Stimulated activated CD8-positive, alpha-beta memory T cell treated with anti-CD3 and anti-CD28 coated beads, Interleukin-4, amount 100 ng/mL, for 1 hour (primary cell): Measurements from ENCODE around the gene PATJ.
"Not testable (repeated sequence)": the region's sequence is repeated elsewhere in the genome, so short reads cannot be mapped to it uniquely, and the experiment has no call there.

Experiments used
- DNase-seq, 2 donors: peaks; one replicate each; pipeline ENCODE4 v3.0.0-alpha.2; 2020; ENCODE audit warnings: low read depth in 2 of 2, low spot score in 1 of 2

PATJ gene

GRCh38 chr1:61887076-61887867 lies 145.0 kb downstream of the PATJ start:
- DNase-seq, result no peak

DNA sequence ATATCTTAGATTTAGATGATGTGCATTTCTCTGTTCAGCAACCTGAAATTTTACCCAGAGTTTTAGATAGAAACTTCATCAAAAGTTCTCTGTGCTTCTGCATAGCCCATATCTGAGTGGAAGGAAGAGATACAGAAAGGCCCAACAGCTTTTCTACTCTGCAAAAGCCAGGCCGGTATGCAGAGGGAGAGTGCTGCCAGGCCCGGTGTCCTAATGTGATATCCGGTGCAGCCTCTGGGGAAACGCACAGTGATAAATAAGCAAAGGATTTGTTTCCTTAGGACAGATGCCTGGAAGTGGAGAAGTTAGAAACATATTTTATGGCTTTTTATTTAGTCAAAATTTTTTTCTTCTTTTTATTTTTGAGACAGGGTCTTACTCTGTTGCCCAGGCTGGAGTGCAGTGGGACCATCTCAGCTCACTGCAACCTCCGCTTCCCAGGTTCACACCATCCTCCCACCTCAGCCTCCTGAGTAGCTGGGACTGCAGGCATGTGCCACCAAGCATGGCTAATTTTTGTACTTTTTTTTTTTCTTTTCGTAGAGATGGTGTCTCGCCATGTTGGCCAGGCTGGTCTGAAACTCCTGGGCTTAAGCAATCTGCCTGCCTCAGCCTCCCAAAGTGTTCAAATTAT lies 145.8 kb downstream of the PATJ start:
- no peak for DNase-seq

DNA sequence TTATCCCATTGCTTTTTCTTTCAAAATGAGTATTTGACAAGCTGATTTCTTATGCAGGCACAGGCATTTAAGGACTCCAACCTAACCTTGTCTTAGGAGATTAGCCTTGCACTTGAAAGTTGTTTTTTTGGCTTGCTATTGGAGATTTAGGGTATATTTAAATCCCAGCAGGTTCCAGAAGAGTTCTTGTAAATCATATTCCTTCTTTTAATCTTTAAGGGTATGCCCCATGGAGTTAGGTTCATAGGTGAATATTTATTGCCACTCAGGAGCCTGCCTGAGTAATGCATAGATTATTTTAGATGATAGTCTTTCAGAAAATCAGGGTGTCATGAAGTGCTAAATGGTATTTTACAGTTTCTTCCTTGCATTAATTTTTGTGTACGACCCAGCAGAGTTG lies 146.5 kb downstream of the PATJ start:
- no peak for DNase-seq

DNA sequence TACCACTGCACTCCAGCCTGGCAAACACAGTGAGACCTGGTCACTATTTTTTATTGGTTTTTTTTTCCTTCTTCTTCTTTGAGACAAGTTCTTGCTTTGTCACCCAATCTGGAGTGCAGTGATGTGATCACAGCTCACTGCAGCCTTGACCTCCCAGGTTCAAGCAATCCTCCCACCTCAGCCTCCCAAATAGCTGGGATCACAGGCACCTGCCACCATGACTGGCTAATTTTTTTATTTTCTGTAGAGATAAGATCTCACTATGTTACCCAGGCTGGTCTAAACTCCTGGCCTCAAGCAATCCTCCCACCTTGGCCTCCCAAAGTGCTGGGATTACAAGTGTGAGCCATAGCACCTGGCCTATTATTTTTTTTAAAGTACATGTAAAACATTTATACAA lies 148.2 kb downstream of the PATJ start:
- not testable (repeated sequence) for DNase-seq

- DNase-seq, result no peak
These were observed 150.7 kb downstream of the PATJ start for GRCh38 chr1:61892977-61893376.

DNA sequence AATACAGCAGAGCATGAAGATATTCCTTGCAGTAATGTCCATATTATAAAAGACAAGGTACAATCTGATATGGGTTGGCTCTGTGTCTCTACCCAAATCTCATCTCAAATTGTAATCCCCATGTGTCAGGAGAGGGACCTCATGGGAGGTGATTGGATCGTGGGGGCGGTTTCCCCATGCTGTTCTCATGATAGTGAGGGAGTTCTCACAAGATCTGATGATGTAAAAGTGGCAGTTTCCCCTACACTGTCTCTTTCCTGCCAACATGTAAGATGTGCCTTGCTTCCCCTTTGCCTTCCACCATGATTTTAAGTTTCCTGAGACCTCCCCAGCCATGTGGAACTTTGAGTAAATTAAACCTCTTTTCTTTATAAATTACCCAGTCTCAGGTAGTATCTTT lies 152.0 kb downstream of the PATJ start:
- not testable (repeated sequence) for DNase-seq

- DNase-seq, result no peak
These were observed 152.9 kb downstream of the PATJ start for GRCh38 chr1:61895175-61895574.

DNA sequence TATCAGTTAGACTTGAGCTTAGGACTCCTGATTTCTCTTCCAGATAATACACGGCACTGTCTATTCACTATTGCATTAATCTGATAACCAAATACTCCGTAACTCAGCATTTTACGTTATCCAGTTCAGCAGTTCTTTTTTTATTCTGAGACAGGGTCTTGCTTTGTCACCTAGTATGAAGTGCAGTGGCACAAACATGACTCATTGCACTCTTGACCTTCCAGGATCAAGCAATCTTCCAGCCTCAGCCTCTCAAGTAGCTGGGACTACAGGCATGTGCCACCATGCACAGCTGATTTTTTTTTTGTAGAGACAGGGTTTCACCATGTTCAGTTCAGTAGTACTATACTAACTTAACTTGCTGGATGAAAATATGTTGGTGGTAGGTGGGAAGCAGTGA lies 156.4 kb downstream of the PATJ start:
- DNase-seq, result no peak

- no peak for DNase-seq
These were observed 162.1 kb downstream of the PATJ start for GRCh38 chr1:61904354-61904753.

- DNase-seq, result no peak
These were observed 164.8 kb downstream of the PATJ start for GRCh38 chr1:61907102-61907501.

DNA sequence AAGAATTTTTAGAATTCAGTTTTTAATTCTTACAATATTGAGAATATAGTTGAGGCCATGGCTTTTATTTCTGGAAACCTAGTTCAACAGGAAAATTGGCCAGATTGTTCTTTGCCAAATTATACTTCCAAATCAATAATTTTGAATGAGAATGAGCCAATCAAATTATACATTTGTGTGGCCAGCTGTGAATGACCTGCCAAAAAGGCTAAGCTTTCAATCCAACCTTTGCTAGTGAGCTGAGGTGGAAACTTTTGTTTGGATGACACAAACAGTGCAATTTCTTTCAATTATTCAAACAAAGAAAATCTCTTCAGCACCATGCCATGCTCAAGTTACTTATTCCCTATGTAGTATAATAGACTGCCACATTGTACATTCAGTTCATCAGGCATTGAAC lies 167.8 kb downstream of the PATJ start:
- no peak for DNase-seq

DNA sequence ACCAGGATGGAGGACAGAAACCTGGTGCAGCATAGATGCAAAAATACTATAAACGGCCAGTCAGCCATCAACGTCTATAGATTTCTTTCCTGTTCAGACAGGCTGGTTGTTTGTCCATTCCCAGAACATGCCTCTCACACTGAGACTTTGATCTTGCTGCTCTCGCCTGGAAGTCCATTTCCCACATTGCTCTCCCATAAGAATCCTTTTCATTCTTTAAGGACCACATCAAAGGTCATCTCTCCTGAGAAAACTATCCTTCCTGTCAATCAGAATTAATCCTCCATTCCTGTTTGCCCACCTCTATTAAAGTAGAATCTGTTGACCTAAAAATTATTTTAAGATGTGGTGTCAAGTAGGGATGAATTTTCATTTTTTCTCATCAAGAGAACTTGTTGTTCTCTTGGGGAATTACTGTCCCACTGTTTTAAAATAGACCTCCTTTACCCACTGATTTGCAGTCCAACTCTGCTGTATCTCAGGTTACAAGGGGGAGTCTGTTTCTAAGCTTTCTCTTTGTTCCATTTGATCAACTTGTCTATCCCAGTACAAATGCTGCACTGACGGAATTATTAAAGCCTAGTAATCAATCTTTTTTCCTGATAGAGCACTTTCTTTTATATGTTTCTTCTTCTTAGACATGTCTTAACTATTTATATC lies 172.7 kb downstream of the PATJ start:
- no peak for DNase-seq

DNA sequence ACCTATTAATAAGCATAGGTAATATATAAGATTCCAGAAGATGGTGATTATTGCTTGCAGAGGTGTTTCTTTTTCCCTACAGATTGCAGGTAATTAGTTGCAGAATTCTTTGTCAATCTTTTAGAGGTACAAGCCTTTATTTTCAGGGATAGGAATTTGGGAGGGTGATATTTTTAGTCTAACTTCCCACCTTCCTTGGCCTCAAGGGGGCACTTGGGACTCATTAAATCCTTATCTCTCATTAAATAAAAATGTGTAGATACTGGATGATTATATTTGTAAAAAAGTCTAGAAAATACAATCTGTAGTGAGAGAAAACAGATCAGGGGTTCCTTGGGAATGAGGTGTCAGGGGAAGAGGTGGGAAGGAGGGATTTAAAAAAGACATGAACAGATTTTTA lies 179.2 kb downstream of the PATJ start:
- no peak for DNase-seq

- no peak for DNase-seq
These were observed 180.7 kb downstream of the PATJ start for GRCh38 chr1:61922950-61923480.

GRCh38 chr1:61925591-61926298 lies 183.5 kb downstream of the PATJ start:
- DNase-seq, result no peak

GRCh38 chr1:61926597-61926996 lies 184.3 kb downstream of the PATJ start:
- DNase-seq, result no peak

DNA sequence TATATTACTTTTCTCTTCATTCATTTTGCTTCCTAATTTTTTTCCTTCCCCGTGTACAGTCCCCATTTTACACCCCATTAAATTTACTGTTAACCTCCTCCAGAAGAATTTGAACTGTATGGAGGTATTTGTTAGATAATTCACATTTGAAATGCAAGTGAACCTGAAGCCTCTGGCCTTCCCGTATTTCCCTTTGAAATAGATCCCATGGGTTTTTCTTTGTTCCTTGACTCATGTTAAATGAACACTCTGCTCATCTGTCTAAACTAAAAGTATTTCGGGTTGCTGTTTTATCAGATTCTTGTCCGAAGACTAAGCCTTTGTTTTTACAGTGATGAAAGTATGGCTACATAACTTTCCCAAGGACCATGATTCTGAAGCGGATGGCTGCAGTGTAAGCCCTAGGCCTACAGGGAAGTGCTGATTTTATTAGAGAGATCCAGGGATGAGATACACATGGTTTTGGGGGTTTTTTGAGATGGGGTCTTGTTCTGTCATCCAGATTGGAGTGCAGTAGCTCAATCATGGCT lies 187.9 kb downstream of the PATJ start:
- DNase-seq, result no peak

DNA sequence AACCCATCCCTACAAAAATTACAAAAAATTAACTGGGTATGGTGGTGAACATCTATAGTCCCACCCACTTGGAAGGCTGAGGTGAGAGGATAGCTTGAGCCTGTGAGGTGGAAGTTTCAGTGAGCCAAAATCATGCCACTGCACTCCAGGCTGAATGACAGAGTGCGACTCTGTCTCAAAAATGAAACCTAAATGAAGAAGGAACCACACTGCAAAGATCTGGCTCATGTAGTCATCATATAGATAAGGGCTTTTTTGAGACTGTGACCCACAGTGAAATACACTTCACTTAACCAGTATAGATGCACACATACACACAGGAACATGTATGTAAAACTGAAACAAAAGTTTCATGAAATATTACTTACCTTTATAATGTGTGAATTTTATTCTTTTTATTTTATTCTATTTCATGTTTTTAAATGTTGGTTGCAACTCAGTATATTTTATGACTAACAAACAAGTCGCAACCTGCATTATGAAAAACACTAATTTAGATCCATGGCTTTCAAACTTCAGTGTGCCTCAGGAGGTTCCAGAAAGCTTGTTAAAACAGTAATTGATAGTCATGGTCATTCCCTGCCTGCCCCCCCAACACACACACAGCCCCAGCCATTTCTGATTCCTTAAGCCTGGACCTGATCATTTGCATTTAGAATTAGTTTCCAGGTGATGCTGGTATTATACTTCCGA lies 189.5 kb downstream of the PATJ start:
- DNase-seq, result no peak

- DNase-seq, result no peak
These were observed 193.2 kb downstream of the PATJ start for GRCh38 chr1:61935516-61935915.

DNA sequence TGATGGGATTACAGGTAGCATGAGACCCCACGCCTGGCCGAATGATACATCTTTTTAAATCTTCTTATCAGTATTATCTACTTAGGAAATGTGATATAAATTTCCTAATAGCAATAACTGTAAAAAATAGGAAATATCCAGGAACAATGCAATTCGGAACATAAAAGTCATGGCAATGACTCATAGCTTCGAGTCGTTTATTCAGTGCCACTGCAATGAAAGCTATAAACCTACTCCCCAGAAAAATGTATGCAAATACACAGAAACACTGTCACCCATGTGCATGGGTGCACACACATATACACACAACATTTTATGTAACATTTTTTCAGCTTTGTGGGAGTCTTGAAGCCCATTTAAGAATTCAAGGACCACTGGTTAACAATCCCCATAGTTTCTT lies 194.6 kb downstream of the PATJ start:
- no peak for DNase-seq

DNA sequence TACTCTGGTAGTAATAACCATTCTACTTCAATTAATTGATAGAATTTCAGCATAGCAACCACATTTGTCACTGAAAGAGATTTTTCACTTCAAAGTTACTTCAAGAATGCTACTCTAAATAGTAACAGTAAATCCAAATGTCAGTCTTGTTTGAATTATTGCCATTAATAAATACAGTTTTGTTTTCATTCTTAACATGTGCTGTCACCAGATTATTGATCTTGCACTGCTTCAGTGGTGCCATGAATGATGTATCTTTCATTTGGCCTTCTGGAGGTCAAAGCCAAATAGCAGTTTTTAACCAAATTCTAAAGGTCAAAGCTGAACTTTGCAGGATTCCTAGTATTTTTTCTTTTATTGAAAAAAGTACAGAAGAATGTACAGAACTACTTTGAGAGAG lies 199.5 kb downstream of the PATJ start:
- DNase-seq, result no peak
